ENCODE measurements around the gene SLC25A19. TPM values are rescaled to one million over a fixed set of nuclear protein-coding genes. Genes with fewer than 3 reads are reported as not detected.
A peak's percentile ranks its signal among the peaks of the same experiment; 100 is the strongest.

Gene SLC25A19
- total RNA-seq, 4 donors from 2014 or later: 9.6 to 17.5 (median 15.2) TPM

- H3K27ac ChIP-seq (replicated peaks in 1 of 4): peak overlapping the region in 3 of 4 donors; percentile 39 to 41 (median 40)
- no peak for TF ChIP-seq POLR2A (IDR thresholded peaks at IDR 0.05; ENCODE audit: low read depth)
- TF ChIP-seq EP300 (IDR thresholded peaks at IDR 0.05): no peak
- TF ChIP-seq POLR2AphosphoS5 (IDR thresholded peaks at IDR 0.05): no peak
- no peak for TF ChIP-seq CTCF (IDR thresholded peaks at IDR 0.05)
These were observed 19.7 kb upstream of the SLC25A19 start for GRCh38 chr17:75308732-75309629.

GRCh38 chr17:75307957-75308731, 18.9 kb upstream of the SLC25A19 start:
- WGBS: 86% methylated on average over 13 of the region's 13 CpGs
- Histone ChIP-seq H3K36me3 (no peaks in the 10 kb centered on the region), H3K4me1 (peaks cover 0 to 9% (median 2%) of the 10 kb centered on the region in 4 donors), H3K27me3 (no peaks in the 10 kb centered on the region), H3K27ac (replicated peaks in 1 of 4) (no peak overlapping the region), H3K9me3 (no peaks in the 10 kb centered on the region), H3K4me3 (no peak overlapping the region)
- no peak for DNase-seq (ENCODE audit: extremely low spot score)
- intact Hi-C loops (cut with DNase I): no loop called here
- TF ChIP-seq CTCF (IDR thresholded peaks at IDR 0.05): no peak
- TF ChIP-seq POLR2AphosphoS5 (IDR thresholded peaks at IDR 0.05): no peak
- TF ChIP-seq POLR2A (IDR thresholded peaks at IDR 0.05; ENCODE audit: low read depth): no peak
- no peak for TF ChIP-seq EP300 (IDR thresholded peaks at IDR 0.05)

More at GRCh38 chr17:75308732-75309629, 19.7 kb upstream of the SLC25A19 start:
- H3K27me3 ChIP-seq: no peaks in the 10 kb centered on the region
- H3K9me3 ChIP-seq: no peaks in the 10 kb centered on the region
- no peaks in the 10 kb centered on the region for H3K36me3 ChIP-seq
- intact Hi-C loops (cut with DNase I): no loop called here
- peaks cover 0 to 9% (median 2%) of the 10 kb centered on the region in 4 donors for H3K4me1 ChIP-seq
- DNase-seq (ENCODE audit: extremely low spot score): no peak
- H3K4me3 ChIP-seq: no peak overlapping the region
- WGBS: 81% methylated on average over 20 of the region's 20 CpGs

GRCh38 chr17:75301502-75302206, 12.4 kb upstream of the SLC25A19 start:
- no peaks in the 10 kb centered on the region for H3K27me3 ChIP-seq
- DNase-seq (ENCODE audit: extremely low spot score): no peak
- WGBS: 79% methylated on average over 8 of the region's 17 CpGs
- intact Hi-C loops (cut with DNase I): no loop called here
- H3K9me3 ChIP-seq: no peaks in the 10 kb centered on the region
- TF ChIP-seq EP300 (IDR thresholded peaks at IDR 0.05) (no peak), POLR2A (IDR thresholded peaks at IDR 0.05; ENCODE audit: low read depth) (no peak), POLR2AphosphoS5 (IDR thresholded peaks at IDR 0.05) (no peak), CTCF (IDR thresholded peaks at IDR 0.05) (no peak)
- H3K4me1 ChIP-seq: no peaks in the 10 kb centered on the region
- H3K4me3 ChIP-seq: no peak overlapping the region
- no peaks in the 10 kb centered on the region for H3K36me3 ChIP-seq
- H3K27ac ChIP-seq (replicated peaks in 1 of 4): no peak overlapping the region

GRCh38 chr17:75301049-75301448, 11.8 kb upstream of the SLC25A19 start:
- DNase-seq (ENCODE audit: extremely low spot score): no peak
- Histone ChIP-seq H3K4me3 (no peak overlapping the region), H3K27ac (replicated peaks in 1 of 4) (no peak overlapping the region), H3K27me3 (no peaks in the 10 kb centered on the region), H3K9me3 (no peaks in the 10 kb centered on the region), H3K4me1 (no peaks in the 10 kb centered on the region), H3K36me3 (no peaks in the 10 kb centered on the region)
- TF ChIP-seq POLR2AphosphoS5 (IDR thresholded peaks at IDR 0.05) (no peak), CTCF (IDR thresholded peaks at IDR 0.05) (no peak), POLR2A (IDR thresholded peaks at IDR 0.05; ENCODE audit: low read depth) (no peak), EP300 (IDR thresholded peaks at IDR 0.05) (no peak)
- 78% methylated on average over 9 of the region's 9 CpGs for WGBS
- intact Hi-C loops (cut with DNase I): no loop called here
